Activated naive CD8-positive, alpha-beta T cell treated with anti-CD3 and anti-CD28 coated beads, Interleukin-2, amount 10 ng/mL, durations not matched to agents 7 days and 5 days (primary cell): ENCODE data around the gene MINK1. TPM values are rescaled to one million over a fixed set of nuclear protein-coding genes. Genes with fewer than 3 reads are reported as not detected.

Experiments used
- ATAC-seq: fragments of 150-1000 bp; cut with Tn5 transposase; one replicate; pipeline ENCODE4 v1.10.0; 2021; ENCODE audit warnings: low read depth, moderate library complexity
- POLR2A ChIA-PET: fragments of 350-600 bp; sonication (Branson Sonifier 250); formaldehyde crosslinking; loops from one replicate; lab custom pipeline; 2021; ENCODE audit warnings: antibody characterized with exemption; lab: Charles Lee
- DNase-seq: peaks from one replicate; pipeline ENCODE4 v3.0.0; 2021
- H3K27ac Mint-ChIP-seq: one replicate; pipeline ENCODE4 v1.8.0; 2022; ENCODE audit warnings: mild to moderate bottlenecking, mixed read lengths
- H3K27me3 Mint-ChIP-seq: one replicate; pipeline ENCODE4 v1.8.0; 2022; ENCODE audit warnings: mild to moderate bottlenecking, moderate library complexity, mixed read lengths
- H3K36me3 Mint-ChIP-seq: one replicate; pipeline ENCODE4 v1.8.0; 2021; ENCODE audit warnings: mild to moderate bottlenecking, mixed read lengths
- H3K4me1 Mint-ChIP-seq: one replicate; pipeline ENCODE4 v1.8.0; 2021; ENCODE audit warnings: mixed read lengths
- H3K4me3 Mint-ChIP-seq: one replicate; pipeline ENCODE4 v1.8.0; 2022; ENCODE audit warnings: mild to moderate bottlenecking, moderate library complexity, mixed read lengths
- H3K9me3 Mint-ChIP-seq: one replicate; pipeline ENCODE4 v1.8.0; 2021; ENCODE audit warnings: mixed read lengths
- total RNA-seq, 2 experiments: library from RNA; stranded (reverse); gene quantifications; one replicate each; pipeline ENCODE4 v1.2.3, GENCODE V29; 2021

The MINK1 gene
- total RNA-seq, 2 experiments from 2014 or later: 123 to 128 TPM

- H3K9me3 Mint-ChIP-seq: no peaks in the 10 kb centered on the region
- H3K27ac Mint-ChIP-seq: no peak overlapping the region
- H3K4me3 Mint-ChIP-seq: no peak overlapping the region
- DNase-seq (no peak), ATAC-seq (no peak)
- POLR2A ChIA-PET: interaction anchor here (1.1 kb wide), 1 partner anchor 183 kb away, joined by 5 read pairs; no protein-coding TSS in a partner anchor
- peaks cover 7% of the 10 kb centered on the region for H3K4me1 Mint-ChIP-seq
- peaks cover 6% of the 10 kb centered on the region for H3K27me3 Mint-ChIP-seq
- H3K36me3 Mint-ChIP-seq: peaks cover 7% of the 10 kb centered on the region
These were observed 63.4 kb downstream of the MINK1 start for GRCh38 chr17:4896332-4897197.

- H3K4me3 Mint-ChIP-seq: no peak overlapping the region
- POLR2A ChIA-PET: interaction anchor here (1.1 kb wide), 1 partner anchor 184 kb away, joined by 5 read pairs; no protein-coding TSS in a partner anchor
- ATAC-seq (no peak), DNase-seq (no peak)
- H3K4me1 Mint-ChIP-seq: peaks cover 7% of the 10 kb centered on the region
- peaks cover 6% of the 10 kb centered on the region for H3K27me3 Mint-ChIP-seq
- no peaks in the 10 kb centered on the region for H3K9me3 Mint-ChIP-seq
- H3K36me3 Mint-ChIP-seq: peaks cover 7% of the 10 kb centered on the region
- no peak overlapping the region for H3K27ac Mint-ChIP-seq
These were observed 64.1 kb downstream of the MINK1 start for GRCh38 chr17:4897198-4897687.

GRCh38 chr17:4897785-4898184 is 64.6 kb downstream of the MINK1 start:
- no peak overlapping the region for H3K27ac Mint-ChIP-seq
- POLR2A ChIA-PET: no interaction called here
- H3K27me3 Mint-ChIP-seq: peaks cover 6% of the 10 kb centered on the region
- peaks cover 11% of the 10 kb centered on the region for H3K4me1 Mint-ChIP-seq
- ATAC-seq (no peak), DNase-seq (no peak)
- H3K4me3 Mint-ChIP-seq: no peak overlapping the region
- peaks cover 5% of the 10 kb centered on the region for H3K36me3 Mint-ChIP-seq
- H3K9me3 Mint-ChIP-seq: no peaks in the 10 kb centered on the region

GRCh38 chr17:4898351-4898750 is 65.2 kb downstream of the MINK1 start:
- H3K27me3 Mint-ChIP-seq: peaks cover 6% of the 10 kb centered on the region
- DNase-seq: no peak
- no peak overlapping the region for H3K27ac Mint-ChIP-seq
- peaks cover 17% of the 10 kb centered on the region for H3K4me1 Mint-ChIP-seq
- H3K9me3 Mint-ChIP-seq: no peaks in the 10 kb centered on the region
- POLR2A ChIA-PET: interaction anchor here (1.1 to 1.4 kb wide), 3 partner anchors 36 to 108 kb away, joined by 3 to 8 read pairs (median 3); partner anchors contain the start of genes RNF167 and SLC25A11
- ATAC-seq: no peak
- peak overlapping the region; percentile 40 for H3K4me3 Mint-ChIP-seq
- peaks cover 5% of the 10 kb centered on the region for H3K36me3 Mint-ChIP-seq

GRCh38 chr17:4898927-4899326 is 65.8 kb downstream of the MINK1 start:
- POLR2A ChIA-PET: interaction anchor here (0.7 to 2.2 kb wide), 10 partner anchors 8 to 344 kb away, joined by 3 to 8 read pairs (median 4); partner anchors contain the start of genes ARRB2, MYBBP1A, PFN1 and RNF167
- Mint-ChIP-seq H3K4me3 (peak overlapping the region; percentile 88), H3K4me1 (peaks cover 21% of the 10 kb centered on the region), H3K9me3 (no peaks in the 10 kb centered on the region), H3K36me3 (peaks cover 5% of the 10 kb centered on the region), H3K27me3 (peaks cover 6% of the 10 kb centered on the region), H3K27ac (no peak overlapping the region)
- peak; percentile 1 for ATAC-seq
- DNase-seq: no peak

GRCh38 chr17:4899341-4900230 is 66.4 kb downstream of the MINK1 start, which contains the start of gene C17orf107:
C17orf107 (plus strand) TSS chr17:4899536; CDS start chr17:4899763, 227 bp downstream.
- POLR2A ChIA-PET: interaction anchor here (0.6 to 2.2 kb wide), 13 partner anchors 9 to 344 kb away, joined by 3 to 8 read pairs (median 3); partner anchors contain the start of genes ARRB2, MYBBP1A, PFN1 and PLD2
- ATAC-seq (peak; percentile 71), DNase-seq (peak; percentile 87)
- H3K4me1 Mint-ChIP-seq: peaks cover 21% of the 10 kb centered on the region
- peaks cover 6% of the 10 kb centered on the region for H3K27me3 Mint-ChIP-seq
- peak within 1 kb of the TSS; percentile 88 for H3K4me3 Mint-ChIP-seq
- no peaks in the 10 kb centered on the region for H3K9me3 Mint-ChIP-seq
- peak within 1 kb of the TSS; percentile 84 for H3K27ac Mint-ChIP-seq
- H3K36me3 Mint-ChIP-seq: peaks cover 5% of the 10 kb centered on the region

- Mint-ChIP-seq H3K27me3 (peaks cover 9% of the 10 kb centered on the region), H3K36me3 (peaks cover 5% of the 10 kb centered on the region), H3K9me3 (no peaks in the 10 kb centered on the region), H3K4me3 (peak overlapping the region; percentile 88), H3K27ac (peak overlapping the region; percentile 73), H3K4me1 (peaks cover 21% of the 10 kb centered on the region)
- peak; percentile 57 for ATAC-seq
- DNase-seq: peak; percentile 64
- POLR2A ChIA-PET: interaction anchor here (0.6 to 2.2 kb wide), 6 partner anchors 9 to 190 kb away, joined by 3 to 8 read pairs (median 4); partner anchors contain the start of genes ARRB2, PFN1 and PLD2
These were observed 67.3 kb downstream of the MINK1 start for GRCh38 chr17:4900231-4901107.

- H3K4me3 Mint-ChIP-seq: peak overlapping the region; percentile 88
- peaks cover 3% of the 10 kb centered on the region for H3K36me3 Mint-ChIP-seq
- H3K27ac Mint-ChIP-seq: peak overlapping the region; percentile 73
- peaks cover 9% of the 10 kb centered on the region for H3K27me3 Mint-ChIP-seq
- no peak for DNase-seq
- H3K4me1 Mint-ChIP-seq: peaks cover 21% of the 10 kb centered on the region
- POLR2A ChIA-PET: interaction anchor here (0.9 to 1.7 kb wide), 4 partner anchors 17 to 192 kb away, joined by 3 to 8 read pairs (median 4); partner anchors contain the start of genes PFN1, RNF167 and SLC25A11
- ATAC-seq: no peak
- no peaks in the 10 kb centered on the region for H3K9me3 Mint-ChIP-seq
These were observed 68.0 kb downstream of the MINK1 start for GRCh38 chr17:4901108-4901647.

GRCh38 chr17:4901648-4902344 is 68.7 kb downstream of the MINK1 start:
- Mint-ChIP-seq H3K36me3 (peaks cover 2% of the 10 kb centered on the region), H3K27me3 (peaks cover 9% of the 10 kb centered on the region), H3K4me1 (peaks cover 21% of the 10 kb centered on the region), H3K9me3 (no peaks in the 10 kb centered on the region), H3K4me3 (no peak overlapping the region), H3K27ac (no peak overlapping the region)
- DNase-seq (peak; percentile 41), ATAC-seq (no peak)
- POLR2A ChIA-PET: interaction anchor here (0.9 to 1.7 kb wide), 4 partner anchors 16 to 193 kb away, joined by 3 to 8 read pairs (median 4); partner anchors contain the start of genes PFN1, RNF167 and SLC25A11

GRCh38 chr17:4902540-4902939 is 69.4 kb downstream of the MINK1 start:
- no peak overlapping the region for H3K4me3 Mint-ChIP-seq
- peak overlapping the region; percentile 41 for H3K27ac Mint-ChIP-seq
- DNase-seq: no peak
- POLR2A ChIA-PET: interaction anchor here (1.2 to 1.3 kb wide), 3 partner anchors 38 to 193 kb away, joined by 3 to 5 read pairs (median 4); partner anchors contain the start of genes RNF167, SLC25A11 and SPAG7
- ATAC-seq: no peak
- no peaks in the 10 kb centered on the region for H3K9me3 Mint-ChIP-seq
- H3K36me3 Mint-ChIP-seq: no peaks in the 10 kb centered on the region
- peaks cover 21% of the 10 kb centered on the region for H3K4me1 Mint-ChIP-seq
- H3K27me3 Mint-ChIP-seq: peaks cover 9% of the 10 kb centered on the region
